GM19099 (cell line): ENCODE measurements around the gene DNAJC1.

Experiments used
- POLR2A ChIP-seq: IDR thresholded peaks from 3 replicates; pipeline ENCODE4 v1.6.1; 2011; ENCODE audit warnings: low read depth; ENCODE audit not compliant: insufficient read length; ENCODE audit errors: extremely low read depth

The DNAJC1 gene

DNA sequence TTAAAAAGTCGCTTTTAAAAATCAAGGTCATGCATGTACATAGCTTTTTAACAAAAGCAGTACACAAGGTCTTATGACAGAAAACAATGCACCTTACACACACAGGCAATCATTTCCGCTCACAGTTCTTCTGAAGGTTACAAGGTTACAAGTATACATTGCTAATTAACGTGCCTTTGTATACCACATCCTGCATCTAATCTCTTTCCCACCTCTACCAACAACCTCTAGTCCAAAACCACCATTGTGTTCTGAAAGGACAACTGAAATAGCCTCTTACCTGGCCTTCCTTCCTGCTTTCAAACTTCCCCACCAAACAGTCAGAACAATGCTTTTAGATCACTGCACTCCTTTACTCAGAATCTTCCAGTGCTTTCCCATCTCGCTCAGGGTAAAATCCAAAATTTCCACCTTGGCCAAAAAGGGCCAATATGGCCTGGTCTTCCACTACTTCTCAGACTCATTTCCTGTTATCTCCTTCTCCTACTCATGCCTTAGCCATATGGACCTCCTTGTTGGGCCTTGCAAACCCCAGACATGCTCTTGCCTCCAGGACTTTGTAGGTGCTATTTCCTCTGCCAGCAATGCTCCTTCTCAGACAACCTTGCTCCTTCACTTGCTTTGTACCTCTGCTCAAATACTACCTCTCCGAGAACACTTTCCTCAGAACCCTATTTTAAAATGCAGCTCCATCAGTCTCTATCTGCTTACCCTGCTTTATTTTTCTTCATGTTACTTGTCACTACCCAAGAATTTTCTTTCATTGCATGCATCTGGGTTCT lies 205.4 kb downstream of the DNAJC1 start:
- TF ChIP-seq POLR2A, result no peak

DNA sequence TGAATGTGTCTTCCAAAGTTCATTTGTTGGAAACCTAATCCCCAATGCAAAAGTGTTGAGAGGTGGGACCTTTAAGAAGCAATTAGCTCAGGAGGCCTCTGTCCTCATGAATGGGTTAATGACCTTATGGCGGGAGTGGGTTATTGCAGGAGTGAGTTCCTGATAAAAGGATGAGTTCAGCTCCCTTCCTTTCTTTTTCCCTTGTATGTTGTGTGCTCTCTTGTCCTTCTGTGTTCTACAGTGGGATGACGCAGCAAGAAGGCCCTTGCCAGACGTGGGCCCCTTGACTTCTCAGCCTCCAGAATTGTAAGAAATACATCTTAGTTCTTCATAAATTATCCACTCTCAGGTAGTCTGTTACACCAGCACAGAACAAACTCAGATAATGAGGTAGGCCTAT lies 206.0 kb downstream of the DNAJC1 start:
- no peak for TF ChIP-seq POLR2A

DNA sequence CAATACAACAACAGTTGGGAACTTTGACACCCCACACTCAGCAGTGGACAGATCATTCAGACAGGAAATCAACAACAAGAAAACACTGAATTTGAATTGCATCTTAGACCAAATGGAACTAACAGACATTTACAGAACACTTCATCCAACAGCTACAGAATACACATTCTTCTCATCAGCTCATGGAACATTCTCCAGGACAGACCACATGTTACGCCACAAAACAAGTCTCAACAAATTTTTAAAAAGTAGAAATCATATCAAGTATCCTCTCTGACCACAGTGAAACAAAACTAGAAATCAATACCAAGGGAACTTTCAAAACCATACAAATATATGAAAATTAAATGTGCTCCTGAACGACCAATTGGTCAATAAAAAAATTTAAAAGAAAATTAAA lies 212.3 kb downstream of the DNAJC1 start:
- no peak for TF ChIP-seq POLR2A

DNA sequence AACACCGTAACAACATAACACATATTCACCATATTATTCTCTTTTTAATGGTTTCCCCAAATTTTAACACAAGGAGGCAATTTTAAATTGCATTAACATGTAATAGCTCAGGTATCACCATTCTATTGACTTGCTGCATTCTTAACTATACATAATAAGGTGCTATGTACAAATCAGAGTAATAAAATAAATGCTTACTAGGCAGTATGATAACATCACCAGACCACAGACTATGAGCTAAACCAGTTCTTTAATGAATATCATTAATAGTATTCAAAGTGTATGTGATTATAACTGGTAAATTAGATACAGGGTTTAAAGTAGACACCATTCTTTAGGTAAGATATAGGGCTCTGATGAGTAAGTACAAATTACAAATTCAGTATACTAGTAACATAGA lies 226.6 kb downstream of the DNAJC1 start:
- no peak for TF ChIP-seq POLR2A

DNA sequence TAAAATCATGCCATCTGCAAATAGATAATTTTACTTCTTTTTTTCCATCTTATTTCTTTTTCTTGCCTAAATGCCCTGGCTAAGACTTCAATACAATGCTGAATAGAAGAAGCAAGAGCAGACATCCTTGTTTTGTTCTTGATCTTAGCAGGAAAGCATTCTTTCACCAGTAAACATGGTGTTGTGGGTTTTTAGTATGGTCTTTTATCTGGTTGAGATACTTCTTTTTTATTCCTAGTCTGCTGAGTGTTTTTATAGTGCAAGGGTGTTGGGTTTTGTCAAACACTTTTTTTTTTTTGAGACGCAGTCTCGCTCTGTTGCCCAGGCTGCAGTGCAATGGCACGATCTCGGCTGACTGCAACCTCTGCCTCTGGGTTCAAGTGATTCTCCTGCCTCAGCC lies 232.3 kb downstream of the DNAJC1 start:
- TF ChIP-seq POLR2A, result no peak

DNA sequence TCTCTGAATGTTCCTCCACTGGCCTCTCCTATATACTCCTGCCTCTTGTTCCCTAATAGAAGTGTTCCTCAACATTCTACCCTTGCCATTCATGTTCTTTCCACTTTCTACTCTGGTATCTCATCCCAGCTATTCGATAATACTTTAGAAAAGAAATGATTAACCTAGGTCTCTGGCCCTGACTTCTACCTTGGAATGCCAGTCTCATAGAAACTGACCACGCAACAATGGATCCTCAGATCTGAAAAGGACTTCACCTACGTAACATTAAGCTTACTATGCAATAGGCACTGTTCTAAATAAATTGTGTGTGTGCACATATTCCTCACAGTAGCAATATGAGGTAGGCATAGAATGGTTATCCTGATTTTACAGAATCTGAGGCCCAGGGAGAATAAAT lies 234.5 kb downstream of the DNAJC1 start:
- no peak for TF ChIP-seq POLR2A

DNA sequence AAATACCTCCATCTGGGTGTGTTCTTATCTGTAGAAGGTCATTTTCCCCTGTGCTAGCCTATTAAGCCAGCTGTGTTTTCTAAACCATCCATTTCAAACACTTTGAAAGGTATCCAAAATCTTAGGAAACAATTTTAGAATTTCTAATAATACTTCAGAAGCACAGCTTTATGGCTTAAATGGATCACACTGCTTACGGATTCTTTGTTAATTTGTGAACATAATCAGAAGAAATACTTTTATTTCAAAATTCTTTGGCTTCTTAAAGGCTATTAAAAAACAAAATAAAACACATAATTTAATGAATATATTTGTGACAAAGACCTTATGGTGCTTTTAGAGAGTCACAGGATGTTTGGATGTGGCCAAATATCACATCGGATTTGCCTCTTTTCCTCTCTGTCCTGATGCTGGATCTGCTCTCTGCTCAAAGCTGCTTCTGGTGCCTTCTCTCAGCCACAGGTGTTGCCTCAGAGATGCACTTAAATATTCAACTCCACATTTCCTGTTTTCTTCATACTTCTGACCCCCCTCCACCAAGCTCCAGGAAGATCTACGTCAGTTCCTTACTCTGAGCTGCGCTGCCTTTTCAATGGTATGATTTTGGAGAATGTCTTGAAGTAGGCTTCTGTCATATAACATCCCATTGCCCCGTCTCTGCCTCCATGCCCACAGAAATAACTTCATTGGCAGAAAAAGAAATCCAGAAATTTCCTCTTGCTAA lies 238.9 kb downstream of the DNAJC1 start:
- TF ChIP-seq POLR2A, result no peak

DNA sequence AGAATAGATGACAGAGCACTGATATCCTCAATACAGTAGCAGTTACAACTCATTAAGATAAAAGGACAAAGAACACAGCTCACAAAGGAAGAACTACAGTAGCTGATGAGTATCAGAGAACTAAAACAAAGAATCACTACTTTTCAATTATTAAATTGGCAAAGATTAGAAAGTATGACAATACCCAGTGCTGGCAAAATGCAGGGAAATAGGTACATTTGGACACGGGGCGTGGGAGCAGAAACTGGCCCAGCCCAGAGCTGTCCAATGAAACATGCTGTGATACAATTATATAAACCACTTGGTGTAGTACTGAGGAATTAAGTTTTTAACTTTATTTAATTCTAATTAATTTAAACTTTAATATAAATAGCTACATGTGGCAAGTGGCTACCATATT lies 243.2 kb downstream of the DNAJC1 start:
- no peak for TF ChIP-seq POLR2A

DNA sequence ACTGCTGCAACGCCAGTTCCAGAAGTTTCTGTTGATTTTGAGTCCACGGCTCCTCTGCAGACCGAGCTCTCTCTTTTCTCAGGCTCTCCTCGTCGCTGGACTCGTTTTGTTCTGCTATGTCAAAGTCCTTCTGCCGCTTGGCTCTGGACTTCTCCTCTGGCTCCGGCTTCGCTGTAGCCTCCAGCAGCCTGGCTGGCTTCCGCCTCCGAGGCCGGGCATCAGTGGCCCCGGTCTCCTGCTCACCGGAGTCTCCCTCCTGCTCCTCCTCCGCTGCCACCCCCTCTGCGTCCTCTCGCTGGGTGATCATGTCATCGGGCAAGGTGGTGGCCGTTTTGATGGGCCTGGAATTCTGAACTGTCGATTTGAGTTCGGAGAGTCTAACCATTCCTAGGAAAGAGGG lies 244.3 kb downstream of the DNAJC1 start:
- no peak for TF ChIP-seq POLR2A

DNA sequence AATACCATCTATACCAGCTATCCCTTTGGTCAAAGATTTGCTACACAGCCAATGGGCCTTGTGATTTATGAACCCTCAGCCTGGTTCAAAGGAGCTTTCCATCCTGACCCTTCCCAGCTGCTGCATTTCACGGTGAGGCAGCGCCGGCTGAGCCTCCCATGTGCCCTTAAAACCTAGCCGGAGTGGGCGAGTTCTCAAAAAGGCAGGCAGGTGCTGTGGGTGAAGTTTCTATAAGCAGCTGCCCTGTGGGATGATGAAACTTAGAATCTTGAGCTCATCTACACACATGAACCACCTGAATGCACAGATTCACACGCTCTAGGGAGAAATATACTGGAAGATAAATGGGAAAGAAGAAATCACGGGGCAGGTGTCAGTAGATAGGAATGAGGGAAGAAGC lies 244.8 kb downstream of the DNAJC1 start:
- TF ChIP-seq POLR2A, result no peak

DNA sequence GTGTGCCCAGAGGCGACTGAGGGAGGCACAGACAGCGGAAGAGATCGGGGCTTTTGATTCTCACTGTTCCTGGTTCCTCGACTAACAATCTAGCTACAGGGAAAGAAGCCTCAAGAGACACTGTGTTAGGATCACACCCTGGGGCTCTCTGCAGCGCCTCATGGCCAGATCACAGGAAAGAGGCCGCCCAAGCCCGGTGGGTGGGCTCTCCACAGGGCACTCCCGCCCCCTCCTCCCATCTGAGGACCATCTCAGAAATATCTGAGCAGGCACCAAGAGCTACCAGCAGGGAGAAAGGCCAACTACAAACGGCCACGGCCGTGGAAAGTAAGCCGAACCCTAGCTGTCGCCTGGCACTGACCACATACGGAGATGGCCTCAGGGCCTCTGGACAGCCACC lies 245.3 kb downstream of the DNAJC1 start:
- no peak for TF ChIP-seq POLR2A

DNA sequence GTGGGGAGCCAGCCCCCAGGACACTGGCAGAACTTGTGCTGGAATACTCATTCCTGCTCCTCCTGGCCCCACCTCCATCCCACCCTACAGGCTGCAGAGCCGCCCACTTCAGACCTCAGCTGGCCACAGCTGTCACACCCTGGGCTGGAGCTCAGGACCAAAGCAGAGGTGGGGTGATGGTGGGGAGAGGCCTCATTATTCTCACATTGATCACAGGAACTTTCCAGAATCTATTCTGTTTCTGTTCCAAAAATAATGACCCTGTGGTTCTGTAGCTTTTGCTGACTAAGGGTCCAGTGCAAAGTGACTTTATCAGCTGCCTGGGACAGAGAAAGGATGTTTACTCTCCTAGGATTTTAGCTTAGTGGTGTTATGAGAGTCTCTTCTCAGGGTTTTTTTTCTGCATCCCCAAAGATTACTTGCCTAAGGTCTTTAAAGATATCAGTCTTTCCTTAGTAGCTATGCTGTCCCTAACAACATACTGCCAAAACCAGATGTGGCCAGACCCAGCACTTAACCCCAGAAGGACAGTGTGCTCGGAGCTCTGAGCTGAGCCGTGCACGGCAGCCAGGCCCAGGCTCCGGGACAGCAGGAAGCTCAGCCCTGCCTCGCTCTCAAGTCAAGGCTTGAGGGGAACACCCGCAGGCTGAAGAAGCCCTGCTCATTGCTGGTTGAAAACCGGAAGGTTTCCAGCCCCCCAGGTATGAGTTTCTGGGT lies 246.2 kb downstream of the DNAJC1 start:
- TF ChIP-seq POLR2A, result no peak

DNA sequence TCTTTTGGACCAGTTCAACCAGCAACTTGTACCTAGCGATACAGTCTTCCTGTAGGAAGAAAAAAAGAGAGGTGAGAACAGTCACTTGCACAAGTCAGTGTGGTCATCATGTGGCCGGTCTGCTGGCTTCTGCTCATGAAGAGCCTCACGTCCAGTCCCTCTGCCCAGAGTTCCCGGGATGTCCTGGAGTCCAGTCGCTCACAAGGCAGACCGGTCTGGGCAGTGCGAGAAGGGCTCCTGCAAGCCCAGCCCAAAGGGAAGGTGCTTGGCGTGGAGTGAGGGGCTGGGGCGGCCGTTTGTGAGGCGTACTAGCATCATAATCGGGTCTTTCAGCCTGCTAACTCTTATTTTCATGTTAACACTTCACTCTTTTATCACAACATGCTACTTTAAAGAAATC lies 246.8 kb downstream of the DNAJC1 start:
- TF ChIP-seq POLR2A, result no peak

DNA sequence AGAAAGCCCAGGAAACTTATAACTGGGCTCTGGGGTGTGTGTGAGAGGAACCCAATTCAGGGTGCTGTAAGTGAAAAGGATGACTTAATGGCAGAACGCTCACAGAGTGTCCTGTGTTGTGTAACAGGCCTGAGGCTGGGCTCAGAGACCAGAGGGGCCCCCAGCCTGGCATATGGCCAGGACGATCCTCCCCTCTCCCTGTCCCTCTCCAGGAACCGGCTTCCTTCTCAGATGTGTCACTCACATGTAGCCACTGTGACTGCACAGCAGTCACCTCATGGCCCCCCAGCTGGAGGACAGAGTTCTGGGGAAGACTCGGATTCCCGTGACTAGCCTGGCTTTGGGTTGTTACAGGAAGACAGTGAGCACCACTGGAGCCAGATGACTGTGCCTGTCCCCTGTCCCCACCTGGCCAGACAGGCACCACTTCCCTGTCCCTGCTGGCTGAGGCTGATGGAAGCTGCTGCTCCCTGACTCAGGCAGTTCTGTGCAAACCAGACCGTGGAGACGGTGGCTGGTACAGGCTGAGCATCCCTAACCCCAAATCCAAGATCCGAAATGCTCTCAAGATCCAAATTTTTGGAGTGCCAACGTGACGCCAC lies 249.0 kb downstream of the DNAJC1 start:
- TF ChIP-seq POLR2A, result no peak

DNA sequence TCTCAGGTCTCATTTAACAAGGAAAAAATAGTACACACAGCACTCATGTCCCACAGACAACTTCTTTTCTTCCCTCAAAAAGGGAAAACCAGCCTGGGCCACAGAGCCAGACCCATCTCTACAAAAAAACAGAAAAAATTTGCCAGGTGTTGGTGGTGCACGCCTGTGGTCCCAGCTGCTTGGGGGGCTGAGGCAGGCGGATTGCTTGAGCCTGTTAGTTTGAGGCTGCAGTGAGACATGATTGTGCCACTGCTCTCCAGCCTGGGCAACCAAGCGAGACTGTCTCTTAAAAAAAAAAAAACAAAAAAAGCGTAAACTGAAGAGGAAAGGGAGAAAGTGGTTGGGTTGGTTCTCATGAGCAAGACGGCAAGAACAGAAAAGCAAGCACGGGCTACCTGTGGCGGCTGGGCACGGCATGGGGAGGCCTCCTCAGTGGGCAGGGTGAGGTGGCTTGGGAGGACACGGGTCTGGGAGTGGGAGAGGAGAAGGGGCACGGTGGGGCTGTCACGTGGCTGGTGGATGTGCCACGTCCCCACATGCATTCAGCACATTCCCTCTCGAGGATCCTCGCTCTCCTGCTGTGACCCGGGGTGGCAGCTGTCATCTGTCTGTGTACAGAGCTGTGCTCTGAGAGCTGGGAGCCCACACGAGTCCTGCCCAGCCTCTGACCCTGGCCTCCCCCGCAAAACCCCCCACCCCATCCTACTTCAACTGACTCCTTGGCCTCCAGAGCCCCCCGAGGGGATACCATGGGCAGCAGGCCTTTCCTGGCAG lies 249.8 kb downstream of the DNAJC1 start:
- no peak for TF ChIP-seq POLR2A
